Skeletal muscle satellite cell (primary cell): Measurements from ENCODE around the gene TSC1.

ENCODE experiments used
- H3K27me3 ChIP-seq: 2 replicates; pipeline ENCODE4 v1.7.0; 2013; ENCODE audit warnings: low read length; ENCODE audit not compliant: control insufficient read depth, insufficient read depth
- H3K36me3 ChIP-seq: 2 replicates; pipeline ENCODE4 v1.7.0; 2013; ENCODE audit warnings: mild to moderate bottlenecking, control low read depth, low read length; ENCODE audit not compliant: insufficient read depth
- H3K4me1 ChIP-seq: 2 replicates; pipeline ENCODE4 v1.7.0; 2013; ENCODE audit warnings: low read length; ENCODE audit not compliant: control insufficient read depth, insufficient read depth
- H3K4me2 ChIP-seq: 2 replicates; pipeline ENCODE4 v1.7.0; 2013; ENCODE audit warnings: mild to moderate bottlenecking, low read length
- H3K4me3 ChIP-seq: 2 replicates; pipeline ENCODE4 v1.7.0; 2013; ENCODE audit warnings: low read length
- H3K9ac ChIP-seq: 2 replicates; pipeline ENCODE4 v1.7.0; 2013; ENCODE audit warnings: mild to moderate bottlenecking, low read depth, low read length, moderate library complexity
- H3K9me3 ChIP-seq: replicated peaks from 2 replicates; pipeline ENCODE4 v1.7.0; 2013; ENCODE audit warnings: mild to moderate bottlenecking, control low read depth, low read length

The TSC1 gene

GRCh38 chr9:132985489-132985888, 41.1 kb upstream of the TSC1 start:
- H3K9ac ChIP-seq = no peak overlapping the region
- H3K4me1 ChIP-seq = peaks cover 8% of the 10 kb centered on the region
- no peaks in the 10 kb centered on the region for H3K36me3 ChIP-seq
- H3K27me3 ChIP-seq = peaks cover 80% of the 10 kb centered on the region
- no peak overlapping the region for H3K4me3 ChIP-seq
- H3K9me3 ChIP-seq = no peaks in the 10 kb centered on the region
- no peak overlapping the region for H3K4me2 ChIP-seq

- Histone ChIP-seq H3K27me3 (peaks cover 82% of the 10 kb centered on the region), H3K4me3 (no peak overlapping the region), H3K4me1 (peaks cover 8% of the 10 kb centered on the region), H3K9ac (no peak overlapping the region), H3K9me3 (no peaks in the 10 kb centered on the region), H3K36me3 (no peaks in the 10 kb centered on the region), H3K4me2 (no peak overlapping the region)
These were observed 40.6 kb upstream of the TSC1 start for GRCh38 chr9:132985071-132985350.

GRCh38 chr9:132984202-132985070, 40.0 kb upstream of the TSC1 start:
- no peak overlapping the region for H3K4me2 ChIP-seq
- H3K9me3 ChIP-seq = no peaks in the 10 kb centered on the region
- no peak overlapping the region for H3K9ac ChIP-seq
- H3K4me1 ChIP-seq = peaks cover 8% of the 10 kb centered on the region
- H3K36me3 ChIP-seq = no peaks in the 10 kb centered on the region
- peaks cover 85% of the 10 kb centered on the region for H3K27me3 ChIP-seq
- no peak overlapping the region for H3K4me3 ChIP-seq

DNA sequence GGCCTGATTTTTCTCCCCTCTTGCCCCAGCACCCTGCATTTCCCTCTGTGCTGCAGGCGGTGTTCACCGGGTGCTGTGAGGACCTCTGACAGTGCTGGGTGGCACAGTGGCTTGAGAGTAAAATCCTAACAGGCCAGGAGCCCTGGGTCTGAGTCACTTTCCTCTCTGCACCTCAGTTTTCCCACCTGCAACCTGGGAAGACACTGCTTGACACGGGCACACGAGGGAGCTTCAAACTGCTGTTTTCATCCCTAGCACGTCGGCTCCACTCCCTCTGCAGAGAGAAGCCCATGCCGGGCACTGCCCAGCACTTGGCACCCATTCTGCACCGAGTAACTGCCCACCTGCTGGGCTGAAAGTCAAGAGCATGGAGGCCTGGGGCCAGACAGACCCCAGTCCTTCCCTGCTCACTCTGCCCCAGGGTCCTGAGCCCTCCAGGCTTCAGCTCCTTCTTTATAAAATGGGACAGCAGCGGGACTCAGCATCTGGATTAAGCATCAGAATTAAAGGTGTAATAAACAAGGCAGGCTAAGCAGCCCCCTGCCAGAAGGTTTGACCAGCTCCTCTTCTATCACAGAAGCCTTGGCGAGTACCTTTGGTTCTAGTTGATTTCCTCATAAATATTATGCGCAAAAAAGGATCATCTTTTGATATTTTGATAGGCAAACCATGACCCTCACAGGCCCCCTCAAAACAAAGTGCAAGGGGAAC, 39.2 kb upstream of the TSC1 start:
- Histone ChIP-seq H3K4me1 (peaks cover 8% of the 10 kb centered on the region), H3K9me3 (no peaks in the 10 kb centered on the region), H3K4me3 (no peak overlapping the region), H3K4me2 (no peak overlapping the region), H3K9ac (no peak overlapping the region), H3K27me3 (peaks cover 87% of the 10 kb centered on the region), H3K36me3 (no peaks in the 10 kb centered on the region)

DNA sequence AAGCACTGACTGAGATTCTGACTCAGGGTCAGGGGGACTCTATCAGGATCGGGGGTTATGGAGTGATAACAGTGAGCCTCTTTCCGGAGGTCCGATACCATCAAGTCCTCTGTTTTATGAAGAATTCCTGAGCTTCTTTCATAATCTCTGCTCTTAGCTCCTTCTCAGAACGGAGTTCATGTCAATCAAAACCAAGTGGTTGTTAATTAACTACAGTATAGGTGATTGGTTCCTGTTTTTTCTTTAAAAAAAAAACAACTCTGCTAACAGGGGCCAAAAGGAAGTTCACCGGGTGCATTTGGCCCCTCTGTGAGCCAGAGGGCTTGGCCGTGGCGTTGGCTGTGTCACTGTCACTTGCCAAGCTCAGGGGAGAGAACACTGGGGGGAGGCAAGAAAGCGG, 38.0 kb upstream of the TSC1 start:
- Histone ChIP-seq H3K4me3 (no peak overlapping the region), H3K4me1 (peaks cover 8% of the 10 kb centered on the region), H3K9me3 (no peaks in the 10 kb centered on the region), H3K36me3 (no peaks in the 10 kb centered on the region), H3K4me2 (no peak overlapping the region), H3K9ac (no peak overlapping the region), H3K27me3 (peaks cover 88% of the 10 kb centered on the region)

GRCh38 chr9:132980157-132980556, 35.7 kb upstream of the TSC1 start:
- H3K4me1 ChIP-seq = no peaks in the 10 kb centered on the region
- no peaks in the 10 kb centered on the region for H3K9me3 ChIP-seq
- no peak overlapping the region for H3K4me2 ChIP-seq
- H3K27me3 ChIP-seq = peaks cover 83% of the 10 kb centered on the region
- no peak overlapping the region for H3K4me3 ChIP-seq
- H3K36me3 ChIP-seq = no peaks in the 10 kb centered on the region
- H3K9ac ChIP-seq = no peak overlapping the region

- H3K4me3 ChIP-seq = no peak within 1 kb of the TSS
- peak within 1 kb of the TSS; percentile 50 for H3K4me2 ChIP-seq
- H3K4me1 ChIP-seq = no peaks in the 10 kb centered on the region
- H3K9me3 ChIP-seq = no peaks in the 10 kb centered on the region
- no peak within 1 kb of the TSS for H3K9ac ChIP-seq
- H3K27me3 ChIP-seq = peaks cover 75% of the 10 kb centered on the region
- H3K36me3 ChIP-seq = no peaks in the 10 kb centered on the region
These were observed 34.2 kb upstream of the TSC1 start, which contains the start of gene GFI1B for GRCh38 chr9:132978451-132979131. GFI1B (plus strand) TSS chr9:132978694; CDS start chr9:132986679, 7,985 bp downstream.

DNA sequence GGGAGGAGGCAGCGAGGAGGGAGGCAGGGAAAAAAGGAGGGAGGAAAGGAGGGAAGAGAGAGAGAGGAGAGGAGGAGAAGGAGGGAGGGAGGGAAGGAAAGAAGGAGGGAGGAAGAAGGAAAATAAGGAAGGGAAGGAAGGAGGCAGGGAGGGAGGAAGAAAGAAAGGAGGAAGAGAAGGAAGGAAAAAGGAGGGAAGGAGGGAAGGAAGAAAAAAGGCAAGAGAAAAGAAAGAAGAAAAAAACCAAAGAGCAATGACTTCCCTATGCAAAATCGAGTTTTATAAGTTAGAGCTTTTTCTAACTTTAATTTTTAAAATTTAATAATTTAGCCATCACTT, 33.7 kb upstream of the TSC1 start:
- no peak overlapping the region for H3K4me2 ChIP-seq
- no peaks in the 10 kb centered on the region for H3K9me3 ChIP-seq
- H3K4me1 ChIP-seq = no peaks in the 10 kb centered on the region
- peaks cover 74% of the 10 kb centered on the region for H3K27me3 ChIP-seq
- no peak overlapping the region for H3K4me3 ChIP-seq
- H3K9ac ChIP-seq = no peak overlapping the region
- no peaks in the 10 kb centered on the region for H3K36me3 ChIP-seq

DNA sequence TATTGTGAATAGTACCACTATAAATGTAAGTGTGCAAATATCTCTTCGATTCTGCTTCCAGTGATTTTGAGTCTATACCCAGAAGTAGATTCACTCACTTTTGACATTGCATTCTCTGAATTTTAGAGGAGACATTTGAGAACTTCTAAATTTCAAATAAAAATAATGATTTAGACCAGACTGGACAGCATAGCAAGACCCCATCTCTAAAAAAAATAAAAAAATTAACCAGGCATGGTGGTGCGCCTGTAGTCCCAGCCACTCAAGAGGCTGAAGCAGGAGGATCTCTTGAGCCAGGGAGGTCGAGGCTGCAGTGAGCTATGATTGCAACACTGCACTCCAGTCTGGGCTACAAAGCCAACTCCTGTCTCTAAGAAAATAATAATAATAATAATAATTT, 32.2 kb upstream of the TSC1 start:
- Histone ChIP-seq H3K9me3 (no peaks in the 10 kb centered on the region), H3K27me3 (peaks cover 64% of the 10 kb centered on the region)

DNA sequence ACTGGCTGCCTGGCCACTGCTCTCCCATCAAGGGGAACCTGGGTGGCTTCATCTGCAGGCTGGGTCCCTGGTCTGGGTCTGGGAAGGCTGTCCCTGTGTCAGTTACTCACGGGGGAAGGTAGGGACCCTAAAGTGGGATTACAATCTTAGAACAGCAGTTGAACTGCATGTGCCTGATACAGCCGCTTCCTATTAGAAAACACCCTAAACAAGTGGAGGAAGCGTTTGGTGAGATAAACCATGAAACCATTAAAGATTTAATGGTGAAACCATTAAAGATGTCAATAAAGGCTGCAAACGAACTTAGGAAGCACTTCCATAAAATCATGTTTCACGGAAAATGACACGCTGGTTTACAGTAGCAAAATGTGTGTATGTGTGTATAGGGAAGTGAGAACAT, 31.5 kb upstream of the TSC1 start:
- Histone ChIP-seq H3K27me3 (peaks cover 66% of the 10 kb centered on the region), H3K36me3 (no peaks in the 10 kb centered on the region), H3K9ac (no peak overlapping the region), H3K9me3 (no peaks in the 10 kb centered on the region), H3K4me3 (no peak overlapping the region), H3K4me2 (no peak overlapping the region), H3K4me1 (no peaks in the 10 kb centered on the region)

More for the DNA sequence above, 32.2 kb upstream of the TSC1 start:
- Histone ChIP-seq H3K4me2 (no peak overlapping the region), H3K4me1 (no peaks in the 10 kb centered on the region), H3K9ac (no peak overlapping the region), H3K36me3 (no peaks in the 10 kb centered on the region), H3K4me3 (no peak overlapping the region)

DNA sequence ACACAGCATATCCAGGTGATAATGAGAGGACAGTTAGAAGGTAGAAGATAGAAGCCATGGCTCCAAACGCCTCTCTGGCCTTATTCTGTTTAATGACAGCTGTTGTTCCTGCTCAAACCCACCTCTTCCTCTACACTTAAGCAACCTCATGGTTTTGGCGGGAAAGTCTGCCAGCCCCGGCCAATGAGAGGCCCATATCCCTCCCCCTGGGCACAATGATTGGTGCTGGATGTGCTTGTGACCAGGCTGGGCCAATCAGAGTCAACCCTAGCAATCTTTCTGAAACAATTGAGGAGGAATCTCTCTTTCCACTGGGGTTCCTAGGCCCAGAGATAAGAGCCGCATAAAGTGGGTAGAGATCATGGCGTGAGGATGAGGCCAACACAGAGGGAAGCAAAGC, 29.3 kb upstream of the TSC1 start:
- H3K9ac ChIP-seq = no peak overlapping the region
- no peaks in the 10 kb centered on the region for H3K9me3 ChIP-seq
- H3K4me3 ChIP-seq = no peak overlapping the region
- H3K36me3 ChIP-seq = no peaks in the 10 kb centered on the region
- no peak overlapping the region for H3K4me2 ChIP-seq
- no peaks in the 10 kb centered on the region for H3K4me1 ChIP-seq
- H3K27me3 ChIP-seq = peaks cover 62% of the 10 kb centered on the region
